Skin epidermis (tissue), 12 donors: ENCODE measurements around the gene CEP44.
A peak's percentile ranks its signal among the peaks of the same experiment; 100 is the strongest.
"Not testable (repeated sequence)": the region's sequence is repeated elsewhere in the genome, so short reads cannot be mapped to it uniquely, and the experiment has no call there.

ENCODE experiments used
- H3K27ac ChIP-seq, 21 experiments: fragments of 200-600 bp; sonication (generic) in 11 of 21; one replicate each; pipeline ENCODE4 v1.5.0; 2020; ENCODE audit warnings: mild to moderate bottlenecking in 3 of 21, inconsistent platforms in 2 of 21, moderate library complexity in 2 of 21
- H3K4me3 ChIP-seq, 7 experiments: fragments of 200-600 bp; sonication (generic) in 2 of 7; one replicate each; pipeline ENCODE4 v1.5.0; 2020; ENCODE audit warnings: inconsistent platforms in 2 of 7, mild to moderate bottlenecking in 2 of 7, moderate library complexity in 1 of 7

Gene CEP44, protein sequence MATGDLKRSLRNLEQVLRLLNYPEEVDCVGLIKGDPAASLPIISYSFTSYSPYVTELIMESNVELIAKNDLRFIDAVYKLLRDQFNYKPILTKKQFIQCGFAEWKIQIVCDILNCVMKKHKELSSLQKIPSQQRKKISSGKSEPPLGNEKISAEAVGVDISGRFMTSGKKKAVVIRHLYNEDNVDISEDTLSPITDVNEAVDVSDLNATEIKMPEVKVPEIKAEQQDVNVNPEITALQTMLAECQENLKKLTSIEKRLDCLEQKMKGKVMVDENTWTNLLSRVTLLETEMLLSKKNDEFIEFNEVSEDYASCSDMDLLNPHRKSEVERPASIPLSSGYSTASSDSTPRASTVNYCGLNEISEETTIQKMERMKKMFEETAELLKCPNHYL

GRCh38 chr4:174283507-174284471 lies at the start of gene CEP44, which contains the start of gene FBXO8:
CEP44 (plus strand) TSS chr4:174283911; CDS start chr4:174299122, 15,211 bp downstream.
FBXO8 (minus strand) TSS chr4:174283667; CDS start chr4:174263092, 20,575 bp downstream.
- H3K4me3 ChIP-seq, result peak within 1 kb of the TSS; percentile 60 to 98 (median 85)
- H3K27ac ChIP-seq, result peak within 1 kb of the TSS; percentile 88 to 100 (median 98)

- no peak overlapping the region for H3K4me3 ChIP-seq
- H3K27ac ChIP-seq, result no peak overlapping the region
These were observed 47.4 kb upstream of the CEP44 start for GRCh38 chr4:174236359-174236758.

DNA sequence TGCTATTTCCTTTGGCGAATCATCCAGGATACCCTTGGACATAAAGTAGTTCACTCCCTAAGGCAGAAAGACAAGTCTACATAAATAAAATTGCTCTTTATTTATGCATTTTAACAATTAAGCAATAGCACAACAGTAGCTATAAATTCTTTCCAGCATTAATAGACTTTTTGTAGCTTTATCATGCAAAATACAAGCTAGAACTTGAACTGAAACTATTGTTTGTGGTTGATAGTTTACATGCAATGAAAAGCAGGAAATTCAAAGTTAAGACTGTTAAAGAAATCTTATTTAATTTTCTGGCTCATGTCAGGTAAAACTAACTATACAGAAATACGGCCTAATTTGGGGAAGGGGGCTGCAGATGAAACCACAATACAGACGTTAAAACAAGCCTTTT lies 42.5 kb upstream of the CEP44 start:
- H3K27ac ChIP-seq, result no peak overlapping the region
- no peak overlapping the region for H3K4me3 ChIP-seq

- Histone ChIP-seq H3K4me3 (no peak overlapping the region), H3K27ac (no peak overlapping the region)
These were observed 39.3 kb upstream of the CEP44 start for GRCh38 chr4:174244441-174244840.

- Histone ChIP-seq H3K4me3 (no peak overlapping the region), H3K27ac (no peak overlapping the region)
These were observed 38.0 kb upstream of the CEP44 start for GRCh38 chr4:174245714-174246113.

DNA sequence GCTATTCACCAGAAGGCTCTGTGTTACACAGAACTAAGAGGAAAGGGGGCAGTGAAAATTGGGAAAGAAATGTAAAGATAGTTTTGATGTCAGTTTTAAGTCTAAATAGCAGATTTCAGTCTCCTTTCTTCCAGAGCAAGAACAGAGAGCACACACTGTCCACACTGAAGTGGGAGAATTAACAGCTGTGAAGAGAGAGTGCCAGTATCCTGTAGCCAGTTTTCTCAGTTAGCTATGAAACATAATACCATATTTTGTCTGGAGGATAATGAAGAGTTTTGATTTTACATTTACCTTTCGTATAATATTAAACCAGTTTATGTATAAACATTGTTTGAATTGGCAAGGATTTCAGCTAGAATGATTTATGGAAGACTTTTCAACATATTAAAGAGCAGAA lies 35.3 kb upstream of the CEP44 start:
- no peak overlapping the region for H3K4me3 ChIP-seq
- H3K27ac ChIP-seq, result no peak overlapping the region

- Histone ChIP-seq H3K27ac (no peak overlapping the region), H3K4me3 (no peak overlapping the region)
These were observed 31.3 kb upstream of the CEP44 start for GRCh38 chr4:174252412-174252811.

DNA sequence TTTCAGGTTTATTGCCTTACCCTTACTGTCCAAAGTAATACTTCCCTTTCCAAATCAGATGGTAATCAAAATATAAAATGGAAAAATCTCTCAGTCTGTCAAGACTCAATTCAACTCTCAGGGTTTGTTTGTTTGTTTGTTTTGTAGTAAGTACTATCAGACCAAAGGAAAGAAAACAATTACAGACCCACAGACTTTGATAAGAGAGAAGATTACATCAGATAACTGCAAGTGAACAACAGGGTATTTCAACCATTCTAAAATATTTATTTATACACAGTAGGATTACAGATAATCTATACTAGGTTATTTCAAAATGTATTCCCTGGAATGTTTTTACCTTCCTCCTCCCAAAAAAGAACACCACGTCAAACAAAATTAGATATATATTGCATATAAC lies 29.1 kb upstream of the CEP44 start:
- Histone ChIP-seq H3K4me3 (no peak overlapping the region), H3K27ac (no peak overlapping the region)

GRCh38 chr4:174255374-174255773 lies 28.3 kb upstream of the CEP44 start:
- H3K4me3 ChIP-seq, result no peak overlapping the region
- H3K27ac ChIP-seq, result no peak overlapping the region

DNA sequence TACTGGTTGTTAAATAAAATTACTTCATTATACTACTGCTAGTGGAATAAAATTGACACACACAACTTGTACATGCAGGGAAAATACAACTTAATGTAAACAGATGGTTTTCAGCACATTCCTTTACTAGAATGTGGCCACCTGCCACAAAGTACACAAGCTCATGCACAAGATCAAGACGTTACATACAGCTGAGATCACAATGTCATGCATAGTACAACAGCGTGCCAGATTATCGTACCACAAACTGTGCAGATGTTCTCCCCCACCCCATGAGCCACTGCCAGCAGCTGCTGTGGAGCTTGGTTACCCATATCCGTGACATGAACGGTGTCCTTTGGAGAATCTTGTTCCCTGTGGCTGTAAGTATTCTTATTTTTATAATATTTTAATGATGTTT lies 27.9 kb upstream of the CEP44 start:
- Histone ChIP-seq H3K4me3 (no peak overlapping the region), H3K27ac (no peak overlapping the region)

GRCh38 chr4:174256277-174256713 lies 27.4 kb upstream of the CEP44 start:
- no peak overlapping the region for H3K4me3 ChIP-seq
- no peak overlapping the region for H3K27ac ChIP-seq

- Histone ChIP-seq H3K27ac (no peak overlapping the region), H3K4me3 (no peak overlapping the region)
These were observed 24.1 kb upstream of the CEP44 start for GRCh38 chr4:174259580-174259979.

- Histone ChIP-seq H3K27ac (no peak overlapping the region), H3K4me3 (no peak overlapping the region)
These were observed 23.6 kb upstream of the CEP44 start for GRCh38 chr4:174260099-174260498.

- not testable (repeated sequence) for H3K27ac ChIP-seq, H3K4me3 ChIP-seq
These were observed 22.3 kb upstream of the CEP44 start for GRCh38 chr4:174261432-174261831.

DNA sequence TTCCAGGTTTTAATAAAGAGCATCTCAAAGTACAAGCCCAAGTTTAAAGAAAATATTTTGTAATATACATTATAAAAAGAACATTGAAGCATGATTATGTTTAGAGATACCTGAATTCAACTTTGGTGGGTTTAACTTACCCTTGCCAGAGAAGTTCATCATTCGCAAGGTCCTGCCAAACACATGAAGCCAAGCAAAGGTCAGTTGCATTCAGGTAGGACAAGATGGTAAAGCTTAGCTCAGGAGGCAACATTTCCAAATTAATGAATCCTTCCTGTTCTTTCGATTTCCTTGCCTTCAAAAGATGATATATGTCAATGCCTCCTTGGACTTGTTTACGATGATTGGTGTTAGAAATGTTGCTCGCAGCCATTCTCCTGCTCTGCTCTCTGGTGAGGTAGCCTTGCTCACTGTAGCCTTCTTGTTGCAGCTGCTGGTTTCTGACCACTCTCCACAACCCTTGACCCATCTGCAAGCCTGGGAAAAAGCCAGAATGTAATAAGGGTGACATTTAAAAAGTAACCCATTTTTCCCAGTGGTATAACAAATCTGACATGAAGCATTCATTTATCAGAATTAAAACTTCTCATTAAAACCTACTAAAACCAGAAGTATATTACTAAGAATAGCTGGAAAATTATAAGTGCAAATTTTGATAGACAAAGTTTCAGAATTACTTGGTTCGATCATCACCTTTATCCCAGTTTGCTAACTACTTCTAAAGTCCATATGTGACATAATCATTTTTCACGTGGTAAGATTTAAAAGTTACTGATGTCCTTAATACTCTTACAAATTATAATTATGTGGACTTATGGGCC lies 20.9 kb upstream of the CEP44 start:
- no peak overlapping the region for H3K4me3 ChIP-seq
- no peak overlapping the region for H3K27ac ChIP-seq

- Histone ChIP-seq H3K4me3 (no peak overlapping the region), H3K27ac (no peak overlapping the region)
These were observed 20.3 kb upstream of the CEP44 start for GRCh38 chr4:174263445-174263736.

GRCh38 chr4:174265916-174266315 lies 17.8 kb upstream of the CEP44 start:
- Histone ChIP-seq H3K4me3 (no peak overlapping the region), H3K27ac (no peak overlapping the region)

GRCh38 chr4:174266416-174266815 lies 17.3 kb upstream of the CEP44 start:
- Histone ChIP-seq H3K27ac (no peak overlapping the region), H3K4me3 (no peak overlapping the region)

DNA sequence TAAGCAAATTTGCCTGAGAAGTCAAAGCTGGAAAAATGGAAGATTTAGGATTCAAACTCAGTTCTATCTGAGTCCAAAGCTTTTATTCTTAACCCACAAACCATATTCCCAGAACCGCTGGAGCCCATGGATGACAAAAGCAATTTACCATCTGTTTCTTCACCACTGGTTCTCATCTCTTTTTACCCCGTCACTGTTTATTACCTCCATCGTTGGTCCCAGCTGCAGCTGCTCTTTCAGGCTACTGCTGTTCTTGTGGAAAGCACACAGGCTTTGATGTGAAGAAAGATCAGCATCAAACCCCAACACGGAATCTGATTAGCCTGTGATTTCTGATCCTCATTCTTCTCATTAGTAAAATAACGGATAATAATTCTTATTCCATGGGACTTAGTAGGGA lies 9.8 kb upstream of the CEP44 start:
- Histone ChIP-seq H3K4me3 (no peak overlapping the region), H3K27ac (no peak overlapping the region)

DNA sequence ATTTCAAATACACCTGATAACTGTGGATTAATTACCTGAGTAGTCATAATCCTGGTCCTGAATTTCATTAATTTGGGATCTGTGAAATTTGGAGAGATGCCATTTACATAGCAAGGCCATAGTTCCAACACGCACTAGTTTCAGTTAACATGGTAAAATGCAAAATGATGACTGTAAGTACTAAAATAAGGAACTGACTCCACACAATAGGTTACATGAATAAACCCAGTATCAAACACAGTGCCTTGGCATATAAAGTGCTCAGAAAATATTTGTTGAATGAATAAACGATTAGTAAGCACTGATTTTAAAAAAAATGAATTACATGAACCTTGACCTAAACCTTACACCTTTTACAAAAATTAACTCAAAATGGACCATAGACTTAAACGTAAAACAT lies 9.3 kb upstream of the CEP44 start:
- H3K27ac ChIP-seq, result no peak overlapping the region
- H3K4me3 ChIP-seq, result no peak overlapping the region
